IPS-18a (cell line): Measurements from ENCODE around the gene CPD.
A peak's percentile ranks its signal among the peaks of the same experiment; 100 is the strongest.
"Not testable (repeated sequence)": the region's sequence is repeated elsewhere in the genome, so short reads cannot be mapped to it uniquely, and the experiment has no call there.

Source experiments
- H3K27ac ChIP-seq: one replicate; pipeline ENCODE4 v1.5.1; 2013; ENCODE audit warnings: low read length
- H3K27me3 ChIP-seq: one replicate; pipeline ENCODE4 v1.6.1; 2013; ENCODE audit warnings: mild to moderate bottlenecking, low read length; ENCODE audit not compliant: control insufficient read depth, insufficient read depth
- H3K36me3 ChIP-seq: one replicate; pipeline ENCODE4 v1.6.1; 2013; ENCODE audit warnings: low read depth, low read length; ENCODE audit not compliant: control insufficient read depth
- H3K4me1 ChIP-seq: one replicate; pipeline ENCODE4 v1.6.1; 2013; ENCODE audit warnings: low read depth, low read length; ENCODE audit not compliant: control insufficient read depth
- H3K4me3 ChIP-seq: one replicate; pipeline ENCODE4 v1.5.1; 2013; ENCODE audit warnings: low read length
- H3K9ac ChIP-seq: one replicate; pipeline ENCODE4 v1.6.1; 2013; ENCODE audit warnings: mild to moderate bottlenecking, low read length, moderate library complexity
- H3K9me3 ChIP-seq: one replicate; pipeline ENCODE4 v1.6.1; 2013; ENCODE audit warnings: low read depth, low read length; ENCODE audit not compliant: control insufficient read depth

Gene CPD

DNA sequence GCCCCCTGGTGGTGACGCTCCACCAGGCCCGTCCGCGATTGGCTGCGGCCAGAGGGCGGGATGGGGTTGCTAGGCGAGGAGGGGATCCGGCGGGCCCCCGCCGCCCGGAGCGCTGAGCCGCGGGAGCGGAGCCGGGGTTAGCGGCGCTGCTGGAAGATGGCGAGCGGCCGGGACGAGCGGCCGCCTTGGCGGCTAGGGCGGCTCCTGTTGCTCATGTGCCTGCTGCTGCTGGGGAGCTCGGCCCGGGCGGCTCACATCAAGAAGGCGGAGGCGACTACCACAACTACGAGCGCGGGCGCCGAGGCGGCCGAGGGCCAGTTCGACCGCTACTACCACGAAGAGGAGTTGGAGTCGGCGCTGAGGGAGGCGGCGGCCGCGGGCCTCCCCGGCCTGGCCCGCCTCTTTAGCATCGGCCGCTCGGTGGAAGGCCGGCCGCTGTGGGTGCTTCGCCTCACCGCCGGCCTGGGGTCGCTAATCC is at the start of gene CPD:
CPD (plus strand) TSS at position 103 of the 478 bp plus-strand sequence; CDS start at position 157, 54 bp downstream.
- Histone ChIP-seq H3K9me3 (no peaks in the 10 kb centered on the region), H3K4me3 (peak within 1 kb of the TSS; percentile 82), H3K4me1 (peaks cover 30% of the 10 kb centered on the region), H3K36me3 (no peaks in the 10 kb centered on the region), H3K9ac (peak within 1 kb of the TSS; percentile 51), H3K27me3 (peaks cover 49% of the 10 kb centered on the region), H3K27ac (no peak within 1 kb of the TSS)

DNA sequence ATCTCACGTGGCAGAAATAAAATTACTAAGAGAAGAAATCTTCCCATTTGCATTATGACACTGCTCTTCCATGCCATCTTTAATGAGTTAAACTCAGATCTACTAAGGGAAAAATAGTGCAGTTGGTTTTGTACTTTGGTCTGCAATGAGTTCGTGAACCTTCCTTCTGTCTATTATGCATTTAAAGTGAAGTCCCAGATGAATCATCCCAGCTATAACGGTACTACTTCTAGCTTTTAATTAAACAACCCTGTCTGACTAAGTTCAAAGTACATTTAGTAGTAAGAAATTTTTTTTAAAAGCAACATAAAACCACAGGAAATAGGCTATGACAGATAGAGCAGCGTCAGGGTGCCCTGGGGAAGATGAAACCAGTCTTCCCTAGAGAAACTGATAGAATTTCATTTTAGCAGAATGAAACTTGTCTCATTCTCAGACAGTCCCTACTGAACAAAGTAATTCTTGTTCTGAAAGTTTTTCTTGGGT is 46.6 kb upstream of the CPD start:
- H3K4me1 ChIP-seq, result no peaks in the 10 kb centered on the region
- H3K4me3 ChIP-seq, result no peak overlapping the region
- no peak overlapping the region for H3K9ac ChIP-seq
- H3K9me3 ChIP-seq, result no peaks in the 10 kb centered on the region
- no peaks in the 10 kb centered on the region for H3K36me3 ChIP-seq
- H3K27me3 ChIP-seq, result no peaks in the 10 kb centered on the region
- no peak overlapping the region for H3K27ac ChIP-seq

DNA sequence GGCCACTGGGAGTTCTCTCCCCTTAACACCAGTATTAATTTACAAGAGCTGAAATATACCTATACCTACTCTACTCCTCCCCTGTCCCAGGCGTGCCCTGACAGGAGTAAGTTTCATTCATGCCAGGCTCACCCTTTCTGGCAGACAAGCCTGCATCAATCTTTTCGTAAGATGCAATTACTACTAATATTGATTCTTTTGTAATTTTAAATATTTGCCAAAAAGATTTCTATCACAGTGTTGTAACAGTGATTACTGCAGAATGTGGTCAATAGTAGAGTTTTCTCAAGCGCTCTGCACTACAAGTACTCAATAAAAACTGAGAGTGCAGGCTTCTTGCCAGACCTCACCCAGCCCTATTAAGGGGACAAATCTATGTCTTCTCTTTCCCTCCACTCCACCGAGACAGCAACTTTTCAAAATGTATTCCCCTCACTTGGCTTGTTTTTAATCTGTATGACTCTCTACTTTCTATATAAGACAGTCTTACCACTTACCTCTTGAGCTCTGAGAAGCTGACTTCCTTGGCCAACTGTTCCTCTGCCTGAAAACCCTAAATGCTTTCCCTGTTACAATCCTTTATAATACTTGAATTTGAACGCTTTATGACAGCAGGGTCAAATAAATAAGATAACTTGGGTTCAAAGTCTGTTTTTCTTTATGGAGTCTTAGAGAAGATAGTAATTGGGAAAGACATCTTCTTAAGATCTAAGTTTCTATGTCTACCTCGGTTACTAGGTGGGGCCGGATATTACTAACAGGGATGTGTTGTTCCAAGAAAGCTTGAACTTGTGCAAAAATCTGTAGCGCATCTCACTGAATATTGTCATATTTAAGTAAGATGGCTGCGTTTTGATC is 45.0 kb upstream of the CPD start, which contains the start of gene TMIGD1:
TMIGD1 (minus strand) TSS at position 555 of the 858 bp plus-strand sequence. CDS start 1,924 bp downstream, outside the sequence.
- Histone ChIP-seq H3K27ac (no peak within 1 kb of the TSS), H3K9me3 (no peaks in the 10 kb centered on the region), H3K36me3 (no peaks in the 10 kb centered on the region), H3K27me3 (no peaks in the 10 kb centered on the region), H3K4me1 (no peaks in the 10 kb centered on the region), H3K4me3 (no peak within 1 kb of the TSS), H3K9ac (no peak within 1 kb of the TSS)

DNA sequence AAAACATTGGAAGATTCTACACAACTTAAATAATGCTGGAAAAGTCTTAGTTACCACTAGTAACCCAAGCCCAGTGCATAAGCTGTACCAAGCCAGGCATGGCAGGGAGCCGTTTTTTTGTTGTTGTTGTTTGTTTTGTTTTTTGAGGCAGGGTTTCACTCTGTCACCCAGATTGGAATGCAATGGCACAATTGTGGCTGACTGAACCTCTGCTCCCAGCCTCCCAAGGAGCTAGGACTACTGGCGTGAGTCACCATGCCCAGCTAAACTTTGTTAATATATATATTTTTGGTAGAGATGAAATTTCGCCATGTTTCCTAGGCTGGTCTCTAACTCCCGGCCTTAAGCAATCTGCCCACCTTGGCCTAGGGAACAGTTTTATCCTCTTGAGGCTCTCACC is 44.3 kb upstream of the CPD start:
- Histone ChIP-seq H3K36me3 (no peaks in the 10 kb centered on the region), H3K27me3 (no peaks in the 10 kb centered on the region), H3K27ac (no peak overlapping the region), H3K4me1 (no peaks in the 10 kb centered on the region), H3K9me3 (no peaks in the 10 kb centered on the region), H3K9ac (no peak overlapping the region), H3K4me3 (no peak overlapping the region)

DNA sequence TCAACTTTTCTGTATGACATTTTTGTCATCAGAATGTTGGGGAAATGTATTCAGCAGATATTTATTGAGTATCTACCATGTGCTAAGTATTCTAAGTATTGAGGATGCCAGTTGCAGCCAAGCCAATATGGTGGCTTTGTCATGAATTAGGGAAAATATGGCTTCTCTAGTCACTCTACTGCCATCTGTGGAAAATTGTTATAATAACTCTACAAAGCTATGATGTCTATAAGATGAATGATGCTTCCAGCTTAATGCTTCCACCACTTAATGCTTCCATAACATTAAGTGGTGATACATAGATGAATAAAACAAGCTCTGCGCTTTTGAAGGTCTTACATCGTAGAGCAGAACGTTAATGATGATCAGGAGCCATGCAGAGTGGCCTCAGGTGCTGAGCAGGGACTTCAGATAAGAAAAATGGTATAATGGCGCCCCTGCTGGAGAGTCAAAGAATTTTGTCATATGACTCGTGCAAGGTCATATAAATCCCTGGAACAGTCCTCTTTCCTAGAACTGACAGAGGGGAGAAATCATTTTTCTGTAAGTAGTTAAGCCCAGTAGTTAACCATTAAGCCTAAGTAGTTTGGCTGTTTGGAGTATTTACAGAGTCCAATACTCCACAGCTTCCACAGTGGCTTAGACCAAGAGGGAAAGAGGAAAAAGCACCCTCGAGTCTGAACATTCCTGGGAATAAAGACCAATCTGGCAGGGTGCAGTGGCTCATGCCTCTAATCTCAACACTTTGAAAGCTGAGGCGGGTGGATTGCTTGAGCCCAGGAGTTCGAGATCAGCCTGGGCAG is 42.2 kb upstream of the CPD start:
- Histone ChIP-seq H3K27ac (no peak overlapping the region), H3K4me1 (peaks cover 12% of the 10 kb centered on the region), H3K9ac (no peak overlapping the region), H3K9me3 (no peaks in the 10 kb centered on the region), H3K27me3 (no peaks in the 10 kb centered on the region), H3K36me3 (no peaks in the 10 kb centered on the region), H3K4me3 (no peak overlapping the region)

DNA sequence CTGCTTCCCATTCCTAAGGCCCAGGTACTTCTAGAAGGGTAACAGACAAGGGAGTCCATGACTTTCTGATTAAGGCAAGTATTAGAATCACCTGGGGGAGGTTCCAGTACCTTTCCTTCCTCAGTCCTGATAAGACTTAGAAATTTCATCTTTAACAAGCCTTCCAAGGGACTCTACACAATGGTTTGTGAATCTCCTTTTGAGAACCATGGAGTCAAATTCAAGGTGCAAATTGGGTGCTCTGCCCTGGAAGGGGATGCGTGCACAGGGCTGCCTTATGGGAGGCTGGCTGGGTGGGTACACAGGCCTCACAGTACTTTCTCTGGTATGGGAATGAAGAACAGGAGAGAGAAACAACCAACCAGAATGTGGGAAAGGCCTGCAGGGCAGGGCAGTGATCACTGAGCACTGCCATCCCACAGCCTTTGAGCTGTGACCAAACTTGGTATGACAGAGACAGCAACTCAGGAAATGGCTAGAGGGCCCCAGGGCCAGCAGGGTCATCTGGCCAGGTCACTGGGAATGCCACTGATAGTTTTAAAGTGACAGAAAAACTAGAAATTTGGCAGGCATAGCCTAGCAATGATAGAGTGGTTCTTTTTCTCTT is 41.2 kb upstream of the CPD start:
- Histone ChIP-seq H3K27ac (no peak overlapping the region), H3K4me1 (peaks cover 12% of the 10 kb centered on the region), H3K27me3 (no peaks in the 10 kb centered on the region), H3K9ac (no peak overlapping the region), H3K4me3 (no peak overlapping the region), H3K36me3 (no peaks in the 10 kb centered on the region), H3K9me3 (no peaks in the 10 kb centered on the region)

DNA sequence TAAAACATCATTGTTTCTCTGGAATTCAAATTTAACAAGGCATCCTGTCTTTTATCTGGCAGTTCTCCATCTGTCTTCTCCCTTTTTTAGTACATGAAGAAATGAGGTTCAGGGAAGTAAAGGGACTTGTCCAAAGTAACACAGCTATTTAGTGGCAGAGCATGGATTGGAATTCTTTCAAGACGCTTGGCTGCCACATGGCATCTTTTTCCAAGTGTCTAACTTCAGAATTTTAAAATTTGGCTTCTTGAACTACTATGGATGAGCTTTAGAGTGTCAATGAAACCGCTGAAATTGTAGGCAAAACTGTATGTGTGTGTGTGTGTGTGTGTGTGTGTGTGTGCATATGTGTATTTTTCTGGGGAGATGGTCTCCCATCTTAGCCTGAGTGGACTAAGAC is 39.6 kb upstream of the CPD start:
- Histone ChIP-seq H3K9ac (no peak overlapping the region), H3K4me3 (no peak overlapping the region), H3K4me1 (peaks cover 12% of the 10 kb centered on the region), H3K36me3 (no peaks in the 10 kb centered on the region), H3K9me3 (no peaks in the 10 kb centered on the region), H3K27me3 (no peaks in the 10 kb centered on the region), H3K27ac (no peak overlapping the region)

DNA sequence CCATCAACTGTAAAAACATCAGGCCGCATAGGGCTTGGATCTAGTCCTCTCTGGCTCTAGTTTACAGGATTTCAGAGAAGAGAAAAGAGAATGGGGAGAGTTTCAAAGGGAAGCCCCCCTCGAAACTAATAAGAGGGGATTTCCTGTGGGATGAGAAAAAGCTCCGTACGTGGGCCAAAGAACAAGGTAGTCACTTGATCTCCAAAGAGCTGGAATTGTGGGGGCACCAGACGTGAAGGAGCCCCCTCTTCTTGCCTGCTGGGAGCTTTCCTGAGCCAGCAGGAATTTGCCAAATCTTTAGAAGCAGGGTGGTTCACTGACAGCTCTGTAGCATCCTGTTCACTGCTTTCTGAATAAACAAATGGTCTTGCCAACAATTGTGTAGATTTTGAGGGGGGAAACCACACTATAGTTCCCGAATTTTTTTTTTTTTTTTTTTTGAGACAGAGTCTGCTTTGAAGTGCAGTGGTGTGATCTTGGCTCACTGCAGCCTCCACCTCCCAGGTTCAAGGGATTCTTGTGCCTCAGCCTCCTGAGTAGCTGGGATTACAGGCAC is 37.8 kb upstream of the CPD start:
- H3K4me3 ChIP-seq, result peak overlapping the region; percentile 18
- no peaks in the 10 kb centered on the region for H3K36me3 ChIP-seq
- no peak overlapping the region for H3K9ac ChIP-seq
- H3K27me3 ChIP-seq, result no peaks in the 10 kb centered on the region
- no peaks in the 10 kb centered on the region for H3K9me3 ChIP-seq
- no peak overlapping the region for H3K27ac ChIP-seq
- H3K4me1 ChIP-seq, result peaks cover 12% of the 10 kb centered on the region

DNA sequence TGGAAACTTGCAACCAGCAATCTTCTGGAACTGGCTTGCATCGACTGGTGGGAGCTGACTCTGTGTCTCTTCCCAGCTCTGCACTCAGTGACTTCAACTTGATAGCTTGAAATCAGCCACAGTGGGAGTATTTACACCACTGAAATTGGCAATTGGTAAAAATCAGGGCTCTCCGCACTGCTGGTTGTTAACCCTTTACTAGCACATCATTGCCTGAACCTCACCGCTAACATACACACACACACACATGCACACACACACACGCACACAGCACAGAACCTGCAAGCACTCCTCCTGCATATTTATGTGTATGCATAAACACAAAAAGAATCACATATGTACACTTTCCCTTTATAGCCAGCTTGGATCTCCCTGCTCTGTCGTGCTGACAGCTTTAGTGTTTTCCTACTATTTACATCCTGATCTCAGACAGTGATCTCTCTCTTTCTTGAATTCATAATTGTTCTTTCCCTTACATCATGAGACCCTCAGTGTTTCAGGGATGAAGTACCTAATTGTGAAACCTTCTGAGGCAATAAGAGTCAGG is 37.0 kb upstream of the CPD start:
- Histone ChIP-seq H3K36me3 (no peaks in the 10 kb centered on the region), H3K9me3 (no peaks in the 10 kb centered on the region), H3K27me3 (no peaks in the 10 kb centered on the region), H3K4me3 (no peak overlapping the region), H3K9ac (no peak overlapping the region), H3K4me1 (peaks cover 12% of the 10 kb centered on the region), H3K27ac (no peak overlapping the region)

DNA sequence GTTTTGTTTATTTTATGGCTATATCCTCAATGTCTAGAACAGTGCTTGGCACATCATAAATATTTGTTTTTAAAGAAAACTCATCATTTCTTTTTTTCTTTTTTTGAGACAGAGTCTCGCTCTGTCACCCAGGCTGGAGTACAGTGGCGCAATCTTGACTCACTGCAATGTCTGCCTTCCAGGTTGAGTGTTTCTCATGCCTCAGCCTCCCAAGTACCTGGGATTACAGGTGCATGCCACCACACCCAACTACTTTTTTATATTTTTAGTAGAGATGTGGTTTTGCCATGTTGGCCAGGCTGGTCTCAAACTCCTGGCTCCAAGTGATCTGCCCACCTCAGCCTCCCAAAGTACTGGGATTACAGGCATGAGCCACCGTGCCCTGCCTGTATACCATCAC is 35.5 kb upstream of the CPD start:
- not testable (repeated sequence) for H3K27ac ChIP-seq, H3K4me3 ChIP-seq, H3K9me3 ChIP-seq

DNA sequence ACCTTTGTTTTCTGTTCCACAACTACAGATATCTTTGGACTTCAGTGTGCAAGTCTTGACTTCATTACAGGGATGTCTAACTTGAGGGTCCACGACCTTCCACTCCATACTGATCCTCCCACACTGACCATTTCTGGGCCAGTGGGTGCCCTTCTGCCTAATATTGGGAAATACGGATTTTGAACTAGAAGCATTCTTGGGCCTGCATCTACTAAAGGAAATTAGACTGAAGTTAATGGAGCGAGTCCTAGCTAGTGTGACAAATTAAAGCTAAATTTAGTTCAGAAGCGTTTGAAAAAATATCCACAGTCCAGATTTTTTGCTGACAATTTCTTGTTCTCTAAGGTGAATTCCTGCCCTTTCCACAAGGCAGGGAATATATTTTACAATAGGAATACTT is 34.9 kb upstream of the CPD start:
- no peaks in the 10 kb centered on the region for H3K27me3 ChIP-seq
- H3K9ac ChIP-seq, result no peak overlapping the region
- no peak overlapping the region for H3K4me3 ChIP-seq
- H3K9me3 ChIP-seq, result no peaks in the 10 kb centered on the region
- H3K27ac ChIP-seq, result no peak overlapping the region
- H3K36me3 ChIP-seq, result no peaks in the 10 kb centered on the region
- peaks cover 12% of the 10 kb centered on the region for H3K4me1 ChIP-seq

More for the DNA sequence above, 35.5 kb upstream of the CPD start:
- H3K36me3 ChIP-seq, H3K27me3 ChIP-seq, H3K9ac ChIP-seq: not testable (repeated sequence)
- peaks cover 12% of the 10 kb centered on the region for H3K4me1 ChIP-seq
